Hepatocyte (in vitro differentiated cells): Measurements from ENCODE around the gene PCDHGB4.

ENCODE experiments used
- EZH2 ChIP-seq: fragments of 200-600 bp; sonication (generic); IDR thresholded peaks from 2 replicates; pipeline ENCODE4 v1.6.1; 2016; ENCODE audit warnings: antibody characterized with exemption, mild to moderate bottlenecking, borderline replicate concordance
- EZH2phosphoT487 ChIP-seq: fragments of 200-600 bp; sonication (generic); IDR thresholded peaks from one replicate; pipeline ENCODE4 v1.6.1; 2018; ENCODE audit warnings: antibody characterized with exemption, mild to moderate bottlenecking, low read depth, moderate library complexity; ENCODE audit not compliant: unreplicated experiment, severe bottlenecking
- TF ChIP-seq, protein P1 (sequence below): fragments of 200-600 bp; sonication (generic); IDR thresholded peaks from 2 replicates; pipeline ENCODE4 v1.5.1; 2016; ENCODE audit warnings: antibody characterized with exemption, mild to moderate bottlenecking; ENCODE audit not compliant: poor library complexity

DNA sequence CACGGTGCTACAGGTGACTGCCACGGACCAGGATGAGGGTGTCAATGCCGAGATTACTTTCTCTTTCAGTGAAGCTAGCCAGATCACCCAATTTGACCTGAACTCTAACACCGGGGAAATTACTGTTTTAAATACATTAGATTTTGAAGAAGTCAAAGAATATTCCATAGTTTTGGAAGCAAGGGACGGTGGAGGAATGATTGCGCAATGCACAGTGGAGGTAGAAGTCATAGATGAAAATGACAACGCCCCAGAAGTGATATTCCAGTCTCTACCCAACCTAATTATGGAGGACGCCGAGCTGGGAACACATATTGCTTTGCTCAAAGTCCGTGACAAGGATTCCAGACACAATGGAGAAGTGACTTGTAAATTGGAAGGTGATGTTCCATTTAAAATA, 1.2 kb downstream of the PCDHGB4 start:
- TF ChIP-seq, protein P1, sequence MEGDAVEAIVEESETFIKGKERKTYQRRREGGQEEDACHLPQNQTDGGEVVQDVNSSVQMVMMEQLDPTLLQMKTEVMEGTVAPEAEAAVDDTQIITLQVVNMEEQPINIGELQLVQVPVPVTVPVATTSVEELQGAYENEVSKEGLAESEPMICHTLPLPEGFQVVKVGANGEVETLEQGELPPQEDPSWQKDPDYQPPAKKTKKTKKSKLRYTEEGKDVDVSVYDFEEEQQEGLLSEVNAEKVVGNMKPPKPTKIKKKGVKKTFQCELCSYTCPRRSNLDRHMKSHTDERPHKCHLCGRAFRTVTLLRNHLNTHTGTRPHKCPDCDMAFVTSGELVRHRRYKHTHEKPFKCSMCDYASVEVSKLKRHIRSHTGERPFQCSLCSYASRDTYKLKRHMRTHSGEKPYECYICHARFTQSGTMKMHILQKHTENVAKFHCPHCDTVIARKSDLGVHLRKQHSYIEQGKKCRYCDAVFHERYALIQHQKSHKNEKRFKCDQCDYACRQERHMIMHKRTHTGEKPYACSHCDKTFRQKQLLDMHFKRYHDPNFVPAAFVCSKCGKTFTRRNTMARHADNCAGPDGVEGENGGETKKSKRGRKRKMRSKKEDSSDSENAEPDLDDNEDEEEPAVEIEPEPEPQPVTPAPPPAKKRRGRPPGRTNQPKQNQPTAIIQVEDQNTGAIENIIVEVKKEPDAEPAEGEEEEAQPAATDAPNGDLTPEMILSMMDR = no peak
- TF ChIP-seq EZH2phosphoT487 = no peak
- TF ChIP-seq EZH2 = no peak
